Parietal lobe (tissue), 2 donors: ENCODE results near the gene GMEB1. TPM values are rescaled to one million over a fixed set of nuclear protein-coding genes. Genes with fewer than 3 reads are reported as not detected.

Source experiments
- small RNA-seq: library from RNA; depleted of rRNA; stranded (forward); fragments of <200 nt; gene quantifications from one replicate; pipeline ENCODE3, GENCODE V24; 2014; ENCODE audit warnings: low replicate concordance
- total RNA-seq: library from RNA; depleted of rRNA; stranded (reverse); fragments of >200 nt; gene quantifications from one replicate; pipeline ENCODE4 v1.2.3, GENCODE V29; 2014

Gene GMEB1
- 15.0 TPM for total RNA-seq

GRCh38 chr1:28668191-28668955 is at the start of gene GMEB1:
GMEB1 (plus strand) TSS chr1:28668784; CDS start chr1:28683613, 14,829 bp downstream.

GRCh38 chr1:28642847-28643635 is 25.5 kb upstream of the GMEB1 start, which contains the start of gene TAF12:
TAF12 (minus strand) TSS chr1:28643067; CDS start chr1:28622081, 20,986 bp downstream.

GRCh38 chr1:28648474-28649198 is 19.9 kb upstream of the GMEB1 start, which contains the start of gene RNU11:
RNU11 (plus strand) TSS chr1:28648600.

GRCh38 chr1:28736450-28737306 is 68.1 kb downstream of the GMEB1 start, which contains the start of gene YTHDF2:
YTHDF2 (plus strand) TSS chr1:28736940; CDS start chr1:28737121, 181 bp downstream.

Small RNAs within 50 kb of the gene (small RNA-seq; reads per million reads assigned to genes)
- gene RF00422 (not detected), gene RNU11 (not detected)

Other genes with a start within 250 kb of the GMEB1 start
- gene RCC1, start 162.7 kb upstream of the GMEB1 start, total RNA-seq, result 13.8 TPM
- gene TRNAU1AP, start 115.7 kb upstream of the GMEB1 start, total RNA-seq, result 61.0 TPM
- 1.9 TPM for gene RAB42, start 76.5 kb upstream of the GMEB1 start, total RNA-seq
- 12.2 TPM for gene TAF12, start 25.7 kb upstream of the GMEB1 start, total RNA-seq
- gene RNU11, start 20.2 kb upstream of the GMEB1 start, total RNA-seq, result under 0.01 TPM
- gene YTHDF2, start 68.2 kb downstream of the GMEB1 start, total RNA-seq, result 74.2 TPM
- gene OPRD1, start 143.4 kb downstream of the GMEB1 start, total RNA-seq, result 0.31 TPM
- 78.3 TPM for gene EPB41, start 245.8 kb downstream of the GMEB1 start, total RNA-seq